Endothelial cell of hepatic sinusoid (primary cell): Measurements from ENCODE around the gene TAF11L2.
"Not testable (repeated sequence)": the region's sequence is repeated elsewhere in the genome, so short reads cannot be mapped to it uniquely, and the experiment has no call there.

ENCODE experiments used
- in situ Hi-C: cut with HindIII; loops from 2 replicates; pipeline ENCODE4 v1.10.0; 2017; ENCODE audit warnings: low sequenced_read_pairs

The TAF11L2 gene

GRCh38 chr5:17497931-17498330, at the start of gene TAF11L2:
Gene TAF11L2 (plus strand): TSS chr5:17498231.
- in situ Hi-C loops, result not testable (repeated sequence)

GRCh38 chr5:17448877-17449276, 49.2 kb upstream of the TAF11L2 start:
- in situ Hi-C loops, result no loop called here

- in situ Hi-C loops, result no loop called here
Measured at GRCh38 chr5:17452936-17453335, 45.1 kb upstream of the TAF11L2 start.

- in situ Hi-C loops, result no loop called here
Measured at GRCh38 chr5:17455942-17456341, 42.1 kb upstream of the TAF11L2 start.

GRCh38 chr5:17461793-17462192, 36.2 kb upstream of the TAF11L2 start:
- in situ Hi-C loops, result no loop called here

GRCh38 chr5:17463653-17464052, 34.4 kb upstream of the TAF11L2 start:
- in situ Hi-C loops, result no loop called here

- in situ Hi-C loops, result loop anchor here (10.0 kb wide), 1 partner anchor 1085 kb away; no protein-coding TSS in a partner anchor
Measured at GRCh38 chr5:17470064-17470463, 28.0 kb upstream of the TAF11L2 start.

- in situ Hi-C loops, result loop anchor here (10.0 kb wide), 1 partner anchor 1090 kb away; no protein-coding TSS in a partner anchor
Measured at GRCh38 chr5:17475064-17475463, 23.0 kb upstream of the TAF11L2 start.

GRCh38 chr5:17477043-17477442, 21.0 kb upstream of the TAF11L2 start:
- in situ Hi-C loops, result loop anchor here (10.0 kb wide), 1 partner anchor 1092 kb away; no protein-coding TSS in a partner anchor

- in situ Hi-C loops, result loop anchor here (10.0 kb wide), 1 partner anchor 1093 kb away; no protein-coding TSS in a partner anchor
Measured at GRCh38 chr5:17477573-17478265, 20.3 kb upstream of the TAF11L2 start.

GRCh38 chr5:17481378-17481777, 16.7 kb upstream of the TAF11L2 start:
- in situ Hi-C loops, result no loop called here

GRCh38 chr5:17482790-17483189, 15.2 kb upstream of the TAF11L2 start:
- in situ Hi-C loops, result no loop called here

GRCh38 chr5:17486464-17487173, 11.4 kb upstream of the TAF11L2 start:
- in situ Hi-C loops, result not testable (repeated sequence)

GRCh38 chr5:17487174-17487512, 10.9 kb upstream of the TAF11L2 start:
- in situ Hi-C loops, result no loop called here

- in situ Hi-C loops, result not testable (repeated sequence)
Measured at GRCh38 chr5:17491257-17491656, 6.8 kb upstream of the TAF11L2 start.

GRCh38 chr5:17492770-17493169, 5.3 kb upstream of the TAF11L2 start:
- in situ Hi-C loops, result no loop called here

GRCh38 chr5:17497446-17497845, 585 bp upstream of the TAF11L2 start:
- in situ Hi-C loops, result no loop called here

GRCh38 chr5:17511775-17512325, 13.8 kb downstream of the TAF11L2 start:
- in situ Hi-C loops, result no loop called here

GRCh38 chr5:17517526-17517925, 19.5 kb downstream of the TAF11L2 start:
- in situ Hi-C loops, result not testable (repeated sequence)

- in situ Hi-C loops, result not testable (repeated sequence)
Measured at GRCh38 chr5:17518067-17518466, 20.0 kb downstream of the TAF11L2 start, which contains the start of gene TAF11L3. Gene TAF11L3 (plus strand): TSS chr5:17518367.

GRCh38 chr5:17519508-17519907, 21.5 kb downstream of the TAF11L2 start:
- in situ Hi-C loops, result not testable (repeated sequence)

- in situ Hi-C loops, result not testable (repeated sequence)
Measured at GRCh38 chr5:17521501-17521900, 23.5 kb downstream of the TAF11L2 start, which contains the start of gene TAF11L4. Gene TAF11L4 (plus strand): TSS chr5:17521801.
